ENCODE data around the gene CNR2.
"Not testable (repeated sequence)": the region's sequence is repeated elsewhere in the genome, so short reads cannot be mapped to it uniquely, and the experiment has no call there.

CNR2 gene

GRCh38 chr1:23836037-23836436 is 77.1 kb downstream of the CNR2 start:
- DNase-seq (ENCODE audit: low read depth, low spot score) = no peak

GRCh38 chr1:23834156-23834555 is 79.0 kb downstream of the CNR2 start:
- DNase-seq (ENCODE audit: low read depth, low spot score) = not testable (repeated sequence)

GRCh38 chr1:23827717-23828116 is 85.4 kb downstream of the CNR2 start:
- DNase-seq (ENCODE audit: low read depth, low spot score) = no peak

DNA sequence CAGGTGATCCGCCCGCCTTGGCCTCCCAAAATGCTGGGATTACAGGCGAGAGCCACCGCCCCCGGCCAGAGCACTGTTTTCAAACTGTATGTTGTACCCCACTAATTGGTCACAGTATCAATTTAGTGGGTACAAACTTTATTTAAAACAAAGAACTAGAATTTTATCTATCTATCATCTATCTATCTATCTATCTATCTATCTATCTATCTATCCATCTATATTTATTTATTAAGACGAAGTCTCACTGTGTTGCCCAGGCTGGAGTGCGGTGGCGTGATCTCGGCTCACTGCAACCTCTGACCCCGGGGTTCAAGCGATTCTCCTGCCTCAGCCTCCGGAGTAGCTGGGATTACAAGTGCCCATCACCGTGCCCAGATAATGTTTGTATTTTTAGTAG is 86.6 kb downstream of the CNR2 start:
- DNase-seq (ENCODE audit: low read depth, low spot score) = not testable (repeated sequence)

DNA sequence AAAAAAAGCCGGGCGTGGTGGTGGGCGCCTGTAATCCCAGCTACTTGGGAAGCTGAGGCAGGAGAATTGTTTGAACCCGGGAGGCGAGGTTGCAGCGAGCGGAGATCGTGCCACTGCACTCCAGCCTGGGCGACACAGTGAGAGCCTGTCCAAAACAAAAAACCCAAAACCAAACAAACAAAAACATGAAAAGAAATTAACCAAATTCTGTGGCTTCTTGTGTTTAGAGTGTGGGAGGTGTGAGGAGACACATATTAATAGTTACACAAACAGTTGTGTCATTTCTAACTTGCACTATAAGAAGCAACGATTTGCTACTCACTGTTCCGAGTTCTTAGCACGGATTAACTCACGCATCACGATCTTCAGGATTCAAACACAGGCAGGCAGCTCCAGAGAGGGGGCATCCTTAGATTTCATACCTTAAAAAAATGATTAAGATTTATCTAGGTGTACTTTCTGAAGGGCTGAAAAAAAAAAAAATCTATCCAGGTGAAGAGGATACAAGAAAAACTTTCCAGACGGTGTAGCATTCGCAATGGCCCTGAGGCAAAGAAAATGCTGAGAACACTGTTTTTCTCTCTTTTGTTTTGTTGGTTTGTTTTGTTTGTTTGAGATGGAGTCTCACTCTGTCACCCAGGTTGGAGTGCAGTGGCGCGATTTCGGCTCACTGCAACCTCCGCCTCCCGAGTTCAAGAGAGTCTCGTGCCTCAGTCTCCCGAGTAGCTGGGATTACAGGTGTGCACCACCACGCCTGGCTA is 87.2 kb downstream of the CNR2 start:
- no peak for DNase-seq (ENCODE audit: low read depth, low spot score)

DNA sequence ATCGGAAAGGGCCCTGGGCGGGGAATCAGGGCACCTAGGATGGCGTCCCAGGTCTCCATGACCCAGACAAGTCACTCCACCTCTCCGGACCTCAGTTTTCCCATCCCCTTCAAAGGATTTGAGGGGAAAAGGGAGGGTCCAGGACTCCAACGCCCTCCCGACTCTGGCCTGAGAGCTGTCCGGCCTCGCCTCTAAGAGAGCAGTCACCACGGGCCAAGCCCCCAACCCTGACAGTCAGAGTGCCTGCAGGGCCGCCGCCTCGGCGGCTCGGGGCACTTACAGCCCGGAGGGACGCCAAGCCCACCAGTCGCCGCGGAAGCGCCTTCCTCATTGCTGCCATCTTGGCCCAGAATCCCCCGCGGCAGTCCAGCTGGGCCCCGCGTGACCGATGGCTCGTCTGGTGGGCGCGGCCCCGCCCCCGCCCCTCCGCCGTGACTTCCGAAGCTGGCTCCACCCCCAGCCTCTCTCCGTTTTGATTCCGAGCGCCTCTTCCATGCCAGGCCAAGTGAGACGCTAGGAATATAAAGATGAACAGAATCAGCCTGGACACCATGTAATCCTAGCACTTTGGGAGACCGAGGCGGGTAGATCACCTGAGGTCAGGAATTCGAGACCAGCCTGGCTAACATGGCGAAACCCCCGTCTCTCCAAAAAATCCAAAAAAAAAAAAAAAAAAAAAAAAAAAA is 87.9 kb downstream of the CNR2 start, which contains the start of gene HMGCL:
Gene HMGCL, minus strand, starts transcription at position 354 of the 686 bp plus-strand sequence. Its CDS starts 14 bp downstream, at position 340.
- peak; percentile 63 for DNase-seq (ENCODE audit: low read depth, low spot score)

DNA sequence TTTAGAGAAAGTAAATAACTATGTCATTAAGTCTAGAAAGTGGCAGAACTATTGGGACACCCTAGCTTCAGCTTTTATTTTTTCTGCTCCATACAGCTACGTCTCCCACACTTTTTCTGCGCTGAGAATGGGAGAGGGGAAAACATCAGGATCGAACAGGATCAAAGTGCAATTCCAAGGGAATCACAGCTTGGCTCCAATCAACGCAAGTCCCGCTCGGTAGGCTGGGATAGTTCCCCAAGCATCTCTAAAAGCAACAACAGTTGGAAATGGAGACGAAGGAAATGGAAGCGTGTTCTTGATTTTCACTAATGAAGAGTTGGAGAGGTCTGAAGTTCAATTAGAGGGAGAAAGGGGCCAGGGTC is 88.5 kb downstream of the CNR2 start:
- DNase-seq (ENCODE audit: low read depth, low spot score) = no peak

GRCh38 chr1:23823767-23824166 is 89.4 kb downstream of the CNR2 start:
- DNase-seq (ENCODE audit: low read depth, low spot score) = no peak

All from brain pericyte (primary cell).